OCI-LY3 (cell line): ENCODE measurements around the gene NFXL1.

ENCODE experiments used
- CTCF ChIP-seq: fragments of 200-600, 300-600 bp; sonication (generic); IDR thresholded peaks from 2 replicates; pipeline ENCODE4 v1.5.1; 2014; ENCODE audit warnings: antibody characterized with exemption, low read length, low read depth
- EZH2phosphoT487 ChIP-seq: fragments of 200-600 bp; shearing (Covaris generic); IDR thresholded peaks from 2 replicates; pipeline ENCODE4 v1.6.1; 2018; ENCODE audit warnings: antibody characterized with exemption, mixed run types, low read depth

- no peak for TF ChIP-seq CTCF
- TF ChIP-seq EZH2phosphoT487: no peak
These were observed 56.4 kb downstream of the NFXL1 start for GRCh38 chr4:47858006-47858405.
